HEK293 (cell line): ENCODE results near the gene CDAN1.

ENCODE experiments used
- CTCF ChIA-PET: fragments of 350-600 bp; formaldehyde crosslinking; extraction: SDS; loops from one replicate; lab custom pipeline; 2021; ENCODE audit warnings: antibody characterized with exemption; lab: Yijun Ruan, JAX
- POLR2A ChIA-PET: fragments of 300-600 bp; formaldehyde crosslinking; extraction: SDS; loops from one replicate; lab custom pipeline; 2020; ENCODE audit warnings: antibody characterized with exemption, inconsistent platforms; lab: Yijun Ruan, JAX
- H3K27ac ChIP-seq: fragments of 200-500 bp; sonication (Bioruptor generic); 2 replicates; pipeline ENCODE4 v1.5.1; 2014; ENCODE audit warnings: low read depth, low read length, control low read depth, inconsistent platforms; ENCODE audit errors: extremely low read depth
- H3K36me3 ChIP-seq, 2 experiments: fragments of 200-500 bp in 1 of 2; sonication (Bioruptor generic) in 1 of 2; 1 replicate in 1 of 2; 2 replicates in 1 of 2; pipeline ENCODE4 v1.5.1; 2014 to 2017; ENCODE audit warnings: inconsistent platforms in 2 of 2, low read length in 2 of 2; ENCODE audit not compliant: control insufficient read depth in 2 of 2, insufficient read depth in 1 of 2
- H3K4me1 ChIP-seq: fragments of 200-500 bp; sonication (Bioruptor generic); 2 replicates; pipeline ENCODE4 v1.5.1; 2014; ENCODE audit warnings: mild to moderate bottlenecking, low read length, inconsistent platforms; ENCODE audit not compliant: control insufficient read depth, insufficient read depth
- H3K4me3 ChIP-seq: 2 replicates; pipeline ENCODE4 v1.5.1; 2011; ENCODE audit warnings: low read depth, mild to moderate bottlenecking, control low read depth, low read length, moderate library complexity
- H3K9me3 ChIP-seq: fragments of 200-500 bp; sonication (Bioruptor generic); 2 replicates; pipeline ENCODE4 v1.5.1; 2014; ENCODE audit warnings: low read depth, low read length, inconsistent platforms; ENCODE audit not compliant: control insufficient read depth, insufficient read depth
- IKZF3 ChIP-seq: fragments of 450-650 bp; IDR thresholded peaks from 2 replicates; pipeline ENCODE4 v1.5.0; 2018; ENCODE audit warnings: missing biosample characterization, mild to moderate bottlenecking, missing genetic modification characterization, moderate library complexity
- OVOL3 ChIP-seq: fragments of 450-650 bp; formaldehyde crosslinking; IDR thresholded peaks from 2 replicates; pipeline ENCODE4 v1.5.1; 2016; ENCODE audit warnings: missing biosample characterization, missing genetic modification characterization
- YY2 ChIP-seq: fragments of 450-650 bp; formaldehyde crosslinking; IDR thresholded peaks from 2 replicates; pipeline ENCODE4 v1.5.1; 2016; ENCODE audit warnings: missing biosample characterization, missing genetic modification characterization
- ZNF138 ChIP-seq: fragments of 450-650 bp; formaldehyde crosslinking; IDR thresholded peaks from 2 replicates; pipeline ENCODE4 v1.5.1; 2016; ENCODE audit warnings: missing biosample characterization, missing genetic modification characterization, borderline replicate concordance
- ZNF19 ChIP-seq: fragments of 450-650 bp; formaldehyde crosslinking; IDR thresholded peaks from 2 replicates; pipeline ENCODE4; 2016; ENCODE audit warnings: missing biosample characterization, missing genetic modification characterization, low read depth
- ZNF214 ChIP-seq: fragments of 450-650 bp; formaldehyde crosslinking; IDR thresholded peaks from 2 replicates; pipeline ENCODE4 v1.5.1; 2017; ENCODE audit warnings: missing biosample characterization, mild to moderate bottlenecking, missing genetic modification characterization, borderline replicate concordance
- ZNF37A ChIP-seq: fragments of 450-650 bp; IDR thresholded peaks from 2 replicates; pipeline ENCODE4 v1.5.1; 2018; ENCODE audit warnings: missing biosample characterization, missing genetic modification characterization
- ZNF423 ChIP-seq: fragments of 450-650 bp; formaldehyde crosslinking; IDR thresholded peaks from 2 replicates; pipeline ENCODE4 v1.5.1; 2016; ENCODE audit warnings: missing biosample characterization, missing genetic modification characterization
- ZNF501 ChIP-seq: fragments of 450-650 bp; formaldehyde crosslinking; IDR thresholded peaks from 2 replicates; pipeline ENCODE4 v1.5.1; 2016; ENCODE audit warnings: missing biosample characterization, missing genetic modification characterization
- ZNF548 ChIP-seq: fragments of 450-650 bp; formaldehyde crosslinking; IDR thresholded peaks from 2 replicates; pipeline ENCODE4 v1.5.1; 2016; ENCODE audit warnings: missing biosample characterization, missing genetic modification characterization
- ZNF558 ChIP-seq: fragments of 450-650 bp; formaldehyde crosslinking; IDR thresholded peaks from 2 replicates; pipeline ENCODE4 v1.5.1; 2016; ENCODE audit warnings: missing biosample characterization, missing genetic modification characterization
- ZNF610 ChIP-seq: fragments of 450-650 bp; formaldehyde crosslinking; IDR thresholded peaks from 2 replicates; pipeline ENCODE4 v1.5.1; 2016; ENCODE audit warnings: missing biosample characterization, missing genetic modification characterization, borderline replicate concordance
- ZNF626 ChIP-seq: fragments of 450-650 bp; sonication (Bioruptor Pico); formaldehyde crosslinking; IDR thresholded peaks from 2 replicates; pipeline ENCODE4 v1.5.1; 2018; ENCODE audit warnings: missing biosample characterization, missing genetic modification characterization, inconsistent platforms
- ZSCAN16 ChIP-seq: fragments of 450-650 bp; formaldehyde crosslinking; IDR thresholded peaks from 2 replicates; pipeline ENCODE4 v1.5.1; 2016; ENCODE audit warnings: missing biosample characterization, missing genetic modification characterization
- ZXDB ChIP-seq: fragments of 450-650 bp; formaldehyde crosslinking; IDR thresholded peaks from 2 replicates; pipeline ENCODE4 v1.5.1; 2016; ENCODE audit warnings: missing biosample characterization, missing genetic modification characterization
- TF ChIP-seq, protein P1 (sequence below): fragments of 450-650 bp; formaldehyde crosslinking; conservative IDR thresholded peaks from 2 replicates; pipeline ENCODE4 v1.5.1; 2016; ENCODE audit warnings: low read depth, missing biosample characterization, missing genetic modification characterization
- TF ChIP-seq, protein P2 (sequence below): fragments of 450-650 bp; formaldehyde crosslinking; IDR thresholded peaks from 2 replicates; pipeline ENCODE4 v1.5.1; 2016; ENCODE audit warnings: missing biosample characterization, missing genetic modification characterization
- TF ChIP-seq, protein P3 (sequence below): fragments of 450-650 bp; formaldehyde crosslinking; IDR thresholded peaks from 2 replicates; pipeline ENCODE4 v1.5.1; 2016; ENCODE audit warnings: missing biosample characterization, missing genetic modification characterization
- TF ChIP-seq, protein P4 (sequence below): fragments of 450-650 bp; formaldehyde crosslinking; IDR thresholded peaks from 2 replicates; pipeline ENCODE4 v1.5.1; 2016; ENCODE audit warnings: missing biosample characterization, missing genetic modification characterization, low read depth

CDAN1 gene

DNA sequence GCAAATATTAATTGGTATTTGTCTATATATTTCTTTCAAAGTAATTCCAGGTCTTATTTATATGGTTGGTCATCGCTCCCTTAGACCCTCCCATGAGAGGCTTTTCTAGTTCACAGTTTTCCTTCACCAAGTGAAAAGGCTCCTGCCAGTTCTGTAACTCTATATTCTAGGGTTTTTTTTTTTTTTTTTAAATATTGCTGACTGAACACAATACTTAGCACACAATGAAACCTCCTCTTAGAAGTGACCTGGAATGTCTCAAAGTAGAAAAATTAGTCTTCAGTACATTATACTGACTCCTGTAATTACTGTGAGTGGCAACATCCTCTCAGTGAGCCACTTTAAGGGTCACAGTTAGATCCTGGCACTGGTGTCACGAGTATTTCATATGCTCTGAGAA is 48.6 kb upstream of the CDAN1 start (continued):
- TF ChIP-seq, protein P1, sequence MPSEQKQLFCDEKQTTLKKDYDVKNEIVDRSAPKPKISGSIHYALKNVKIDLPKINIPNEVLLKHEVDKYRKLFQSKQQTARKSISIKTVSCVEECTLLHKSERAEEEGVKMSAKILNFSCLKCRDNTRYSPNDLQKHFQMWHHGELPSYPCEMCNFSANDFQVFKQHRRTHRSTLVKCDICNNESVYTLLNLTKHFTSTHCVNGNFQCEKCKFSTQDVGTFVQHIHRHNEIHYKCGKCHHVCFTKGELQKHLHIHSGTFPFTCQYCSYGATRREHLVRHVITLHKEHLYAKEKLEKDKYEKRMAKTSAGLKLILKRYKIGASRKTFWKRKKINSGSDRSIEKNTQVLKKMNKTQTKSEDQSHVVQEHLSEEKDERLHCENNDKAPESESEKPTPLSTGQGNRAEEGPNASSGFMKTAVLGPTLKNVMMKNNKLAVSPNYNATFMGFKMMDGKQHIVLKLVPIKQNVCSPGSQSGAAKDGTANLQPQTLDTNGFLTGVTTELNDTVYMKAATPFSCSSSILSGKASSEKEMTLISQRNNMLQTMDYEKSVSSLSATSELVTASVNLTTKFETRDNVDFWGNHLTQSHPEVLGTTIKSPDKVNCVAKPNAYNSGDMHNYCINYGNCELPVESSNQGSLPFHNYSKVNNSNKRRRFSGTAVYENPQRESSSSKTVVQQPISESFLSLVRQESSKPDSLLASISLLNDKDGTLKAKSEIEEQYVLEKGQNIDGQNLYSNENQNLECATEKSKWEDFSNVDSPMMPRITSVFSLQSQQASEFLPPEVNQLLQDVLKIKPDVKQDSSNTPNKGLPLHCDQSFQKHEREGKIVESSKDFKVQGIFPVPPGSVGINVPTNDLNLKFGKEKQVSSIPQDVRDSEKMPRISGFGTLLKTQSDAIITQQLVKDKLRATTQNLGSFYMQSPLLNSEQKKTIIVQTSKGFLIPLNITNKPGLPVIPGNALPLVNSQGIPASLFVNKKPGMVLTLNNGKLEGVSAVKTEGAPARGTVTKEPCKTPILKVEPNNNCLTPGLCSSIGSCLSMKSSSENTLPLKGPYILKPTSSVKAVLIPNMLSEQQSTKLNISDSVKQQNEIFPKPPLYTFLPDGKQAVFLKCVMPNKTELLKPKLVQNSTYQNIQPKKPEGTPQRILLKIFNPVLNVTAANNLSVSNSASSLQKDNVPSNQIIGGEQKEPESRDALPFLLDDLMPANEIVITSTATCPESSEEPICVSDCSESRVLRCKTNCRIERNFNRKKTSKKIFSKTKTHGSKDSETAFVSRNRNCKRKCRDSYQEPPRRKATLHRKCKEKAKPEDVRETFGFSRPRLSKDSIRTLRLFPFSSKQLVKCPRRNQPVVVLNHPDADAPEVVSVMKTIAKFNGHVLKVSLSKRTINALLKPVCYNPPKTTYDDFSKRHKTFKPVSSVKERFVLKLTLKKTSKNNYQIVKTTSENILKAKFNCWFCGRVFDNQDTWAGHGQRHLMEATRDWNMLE (tag by site-specific recombination) = no peak
- TF ChIP-seq OVOL3 (tag by site-specific recombination) = no peak
- TF ChIP-seq ZNF501 (tag by site-specific recombination) = no peak
- no peak for TF ChIP-seq ZXDB (tag by site-specific recombination)
- no peak for TF ChIP-seq ZNF423 (tag by site-specific recombination)
- no peak for TF ChIP-seq ZNF610
- TF ChIP-seq, all 188 proteins: peak for 0

DNA sequence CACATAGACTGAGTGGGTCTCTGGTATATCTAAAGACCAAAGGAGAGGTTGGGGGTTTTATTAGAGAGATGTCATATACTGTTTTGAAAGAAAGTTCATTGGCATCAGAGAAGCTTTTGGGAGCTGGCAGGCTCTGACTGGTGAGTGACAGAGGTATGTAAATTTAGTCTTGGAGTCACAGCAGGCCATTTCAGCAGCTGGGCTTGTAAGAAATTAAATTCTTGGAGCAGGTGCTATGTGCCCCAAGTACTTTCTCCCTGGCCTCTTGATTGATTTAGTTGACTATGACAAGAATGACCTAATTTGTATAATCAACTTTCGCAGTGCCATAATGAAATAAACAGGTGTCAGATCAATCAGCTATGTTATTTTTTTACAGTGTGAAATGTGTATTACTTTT is 47.8 kb upstream of the CDAN1 start:
- POLR2A ChIA-PET = no interaction called here
- Histone ChIP-seq H3K9me3 (no peaks in the 10 kb centered on the region), H3K27ac (no peak overlapping the region), H3K4me3 (no peak overlapping the region), H3K36me3 (peaks cover 0 to 8% of the 10 kb centered on the region in 2 experiments; a peak in 1 of 3 replicates), H3K4me1 (no peaks in the 10 kb centered on the region)
- no peak for TF ChIP-seq ZNF548 (tag by site-specific recombination)
- TF ChIP-seq ZNF138 (tag by site-specific recombination) = no peak
- TF ChIP-seq ZSCAN16 (tag by site-specific recombination) = no peak
- TF ChIP-seq, protein P2, sequence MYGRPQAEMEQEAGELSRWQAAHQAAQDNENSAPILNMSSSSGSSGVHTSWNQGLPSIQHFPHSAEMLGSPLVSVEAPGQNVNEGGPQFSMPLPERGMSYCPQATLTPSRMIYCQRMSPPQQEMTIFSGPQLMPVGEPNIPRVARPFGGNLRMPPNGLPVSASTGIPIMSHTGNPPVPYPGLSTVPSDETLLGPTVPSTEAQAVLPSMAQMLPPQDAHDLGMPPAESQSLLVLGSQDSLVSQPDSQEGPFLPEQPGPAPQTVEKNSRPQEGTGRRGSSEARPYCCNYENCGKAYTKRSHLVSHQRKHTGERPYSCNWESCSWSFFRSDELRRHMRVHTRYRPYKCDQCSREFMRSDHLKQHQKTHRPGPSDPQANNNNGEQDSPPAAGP = no peak
- TF ChIP-seq ZNF214 (tag by site-specific recombination) = no peak
- TF ChIP-seq YY2 (tag by site-specific recombination) = no peak
- TF ChIP-seq ZNF19 (tag by site-specific recombination) = no peak
- no peak for TF ChIP-seq IKZF3 (tag by site-specific recombination)
- TF ChIP-seq ZNF558 (tag by site-specific recombination) = no peak
- TF ChIP-seq, protein P3, sequence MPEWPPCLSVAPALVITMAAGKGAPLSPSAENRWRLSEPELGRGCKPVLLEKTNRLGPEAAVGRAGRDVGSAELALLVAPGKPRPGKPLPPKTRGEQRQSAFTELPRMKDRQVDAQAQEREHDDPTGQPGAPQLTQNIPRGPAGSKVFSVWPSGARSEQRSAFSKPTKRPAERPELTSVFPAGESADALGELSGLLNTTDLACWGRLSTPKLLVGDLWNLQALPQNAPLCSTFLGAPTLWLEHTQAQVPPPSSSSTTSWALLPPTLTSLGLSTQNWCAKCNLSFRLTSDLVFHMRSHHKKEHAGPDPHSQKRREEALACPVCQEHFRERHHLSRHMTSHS (tag by site-specific recombination) = no peak
- no peak for TF ChIP-seq ZNF626 (tag by site-specific recombination)
- no peak for TF ChIP-seq ZNF37A (tag by site-specific recombination)
- TF ChIP-seq, protein P4, sequence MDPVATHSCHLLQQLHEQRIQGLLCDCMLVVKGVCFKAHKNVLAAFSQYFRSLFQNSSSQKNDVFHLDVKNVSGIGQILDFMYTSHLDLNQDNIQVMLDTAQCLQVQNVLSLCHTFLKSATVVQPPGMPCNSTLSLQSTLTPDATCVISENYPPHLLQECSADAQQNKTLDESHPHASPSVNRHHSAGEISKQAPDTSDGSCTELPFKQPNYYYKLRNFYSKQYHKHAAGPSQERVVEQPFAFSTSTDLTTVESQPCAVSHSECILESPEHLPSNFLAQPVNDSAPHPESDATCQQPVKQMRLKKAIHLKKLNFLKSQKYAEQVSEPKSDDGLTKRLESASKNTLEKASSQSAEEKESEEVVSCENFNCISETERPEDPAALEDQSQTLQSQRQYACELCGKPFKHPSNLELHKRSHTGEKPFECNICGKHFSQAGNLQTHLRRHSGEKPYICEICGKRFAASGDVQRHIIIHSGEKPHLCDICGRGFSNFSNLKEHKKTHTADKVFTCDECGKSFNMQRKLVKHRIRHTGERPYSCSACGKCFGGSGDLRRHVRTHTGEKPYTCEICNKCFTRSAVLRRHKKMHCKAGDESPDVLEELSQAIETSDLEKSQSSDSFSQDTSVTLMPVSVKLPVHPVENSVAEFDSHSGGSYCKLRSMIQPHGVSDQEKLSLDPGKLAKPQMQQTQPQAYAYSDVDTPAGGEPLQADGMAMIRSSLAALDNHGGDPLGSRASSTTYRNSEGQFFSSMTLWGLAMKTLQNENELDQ (tag by site-specific recombination) = no peak
- CTCF ChIA-PET = no interaction called here
